NB4 (cell line): Measurements from ENCODE around the gene SLC9A1.

Experiments used
- POLR2A ChIP-seq: IDR thresholded peaks from 2 replicates; pipeline ENCODE4 v1.6.1; 2011; ENCODE audit warnings: mild to moderate bottlenecking; ENCODE audit not compliant: insufficient read length; ENCODE audit errors: extremely low read depth
- TF ChIP-seq, protein P1 (sequence below): IDR thresholded peaks from one replicate; pipeline ENCODE4 v1.5.1; 2012; ENCODE audit warnings: low read depth, low read length
- TF ChIP-seq, protein P2 (sequence below): IDR thresholded peaks from 2 replicates; pipeline ENCODE4 v1.6.1; 2011; ENCODE audit warnings: low read depth, low read length

DNA sequence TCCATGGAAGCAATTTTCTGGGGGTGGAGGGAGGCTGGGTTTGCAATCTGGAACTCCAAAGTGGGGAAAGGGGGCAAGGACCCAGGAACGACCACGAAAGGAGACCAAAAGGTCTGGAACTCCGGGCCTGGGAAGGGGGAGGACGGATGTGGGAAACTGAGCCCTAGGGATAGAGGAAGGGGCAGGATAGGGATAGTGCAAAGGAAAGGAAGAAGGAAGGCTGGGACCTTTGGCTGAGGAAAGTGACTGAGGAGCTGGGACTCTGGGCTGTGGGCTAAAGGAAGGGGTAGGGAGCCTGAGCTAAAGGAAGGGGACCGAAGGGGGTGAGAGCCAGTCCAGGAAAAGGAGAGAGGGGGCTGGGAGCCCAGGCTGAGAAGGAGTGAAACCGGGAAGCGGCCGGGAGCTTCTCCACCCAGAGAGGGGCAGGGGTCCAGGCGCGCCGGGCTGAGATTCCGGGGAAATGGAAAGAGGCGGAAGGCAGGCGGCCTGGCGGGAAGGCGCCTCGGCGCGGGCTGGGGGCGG lies 395 bp downstream of the SLC9A1 start:
- TF ChIP-seq, protein P1, sequence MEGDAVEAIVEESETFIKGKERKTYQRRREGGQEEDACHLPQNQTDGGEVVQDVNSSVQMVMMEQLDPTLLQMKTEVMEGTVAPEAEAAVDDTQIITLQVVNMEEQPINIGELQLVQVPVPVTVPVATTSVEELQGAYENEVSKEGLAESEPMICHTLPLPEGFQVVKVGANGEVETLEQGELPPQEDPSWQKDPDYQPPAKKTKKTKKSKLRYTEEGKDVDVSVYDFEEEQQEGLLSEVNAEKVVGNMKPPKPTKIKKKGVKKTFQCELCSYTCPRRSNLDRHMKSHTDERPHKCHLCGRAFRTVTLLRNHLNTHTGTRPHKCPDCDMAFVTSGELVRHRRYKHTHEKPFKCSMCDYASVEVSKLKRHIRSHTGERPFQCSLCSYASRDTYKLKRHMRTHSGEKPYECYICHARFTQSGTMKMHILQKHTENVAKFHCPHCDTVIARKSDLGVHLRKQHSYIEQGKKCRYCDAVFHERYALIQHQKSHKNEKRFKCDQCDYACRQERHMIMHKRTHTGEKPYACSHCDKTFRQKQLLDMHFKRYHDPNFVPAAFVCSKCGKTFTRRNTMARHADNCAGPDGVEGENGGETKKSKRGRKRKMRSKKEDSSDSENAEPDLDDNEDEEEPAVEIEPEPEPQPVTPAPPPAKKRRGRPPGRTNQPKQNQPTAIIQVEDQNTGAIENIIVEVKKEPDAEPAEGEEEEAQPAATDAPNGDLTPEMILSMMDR: no peak
- no peak for TF ChIP-seq POLR2A
- TF ChIP-seq, protein P2, sequence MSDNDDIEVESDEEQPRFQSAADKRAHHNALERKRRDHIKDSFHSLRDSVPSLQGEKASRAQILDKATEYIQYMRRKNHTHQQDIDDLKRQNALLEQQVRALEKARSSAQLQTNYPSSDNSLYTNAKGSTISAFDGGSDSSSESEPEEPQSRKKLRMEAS: no peak
